Muscle layer of duodenum (tissue), 2 donors: ENCODE measurements around the gene MYL12A.

Experiments used
- H3K27ac ChIP-seq: one replicate; pipeline ENCODE4 v1.7.0; 2013; ENCODE audit warnings: mild to moderate bottlenecking, low read length
- H3K27me3 ChIP-seq: one replicate; pipeline ENCODE4 v1.7.0; 2013; ENCODE audit warnings: low read depth, mild to moderate bottlenecking, control low read depth, low read length
- H3K36me3 ChIP-seq, 2 donors: one replicate each; pipeline ENCODE4 v1.7.0; 2013; ENCODE audit warnings: low read length in 2 of 2, control low read depth in 1 of 2, mild to moderate bottlenecking in 1 of 2; ENCODE audit not compliant: insufficient read depth in 2 of 2, control insufficient read depth in 1 of 2
- H3K4me1 ChIP-seq, 2 donors: one replicate each; pipeline ENCODE4 v1.7.0; 2013; ENCODE audit warnings: low read length in 2 of 2, mild to moderate bottlenecking in 2 of 2, control low read depth in 1 of 2, moderate library complexity in 1 of 2; ENCODE audit not compliant: insufficient read depth in 2 of 2, control insufficient read depth in 1 of 2
- H3K4me3 ChIP-seq, 2 donors: one replicate each; pipeline ENCODE4 v1.7.0; 2013; ENCODE audit warnings: low read length in 2 of 2, low read depth in 1 of 2, mild to moderate bottlenecking in 1 of 2
- H3K9me3 ChIP-seq, 2 donors: one replicate each; pipeline ENCODE4 v1.7.0; 2013; ENCODE audit warnings: low read length in 2 of 2, control low read depth in 1 of 2, mild to moderate bottlenecking in 1 of 2; ENCODE audit not compliant: control insufficient read depth in 1 of 2
- donor health status: healthy.

The MYL12A gene

GRCh38 chr18:3226048-3226447, 21.6 kb upstream of the MYL12A start:
- H3K27ac ChIP-seq, result no peak overlapping the region
- H3K9me3 ChIP-seq, result no peaks in the 10 kb centered on the region
- no peaks in the 10 kb centered on the region for H3K36me3 ChIP-seq
- H3K4me3 ChIP-seq, result no peak overlapping the region
- H3K4me1 ChIP-seq, result peaks cover 0 to 4% of the 10 kb centered on the region in 2 donors
- no peaks in the 10 kb centered on the region for H3K27me3 ChIP-seq

- Histone ChIP-seq H3K9me3 (no peaks in the 10 kb centered on the region), H3K4me3 (no peak overlapping the region), H3K4me1 (no peaks in the 10 kb centered on the region), H3K27ac (no peak overlapping the region), H3K36me3 (no peaks in the 10 kb centered on the region), H3K27me3 (no peaks in the 10 kb centered on the region)
Measured at GRCh38 chr18:3230401-3231334, 16.9 kb upstream of the MYL12A start.

- H3K27ac ChIP-seq, result no peak overlapping the region
- H3K9me3 ChIP-seq, result no peaks in the 10 kb centered on the region
- no peaks in the 10 kb centered on the region for H3K4me1 ChIP-seq
- no peaks in the 10 kb centered on the region for H3K36me3 ChIP-seq
- H3K27me3 ChIP-seq, result no peaks in the 10 kb centered on the region
- no peak overlapping the region for H3K4me3 ChIP-seq
Measured at GRCh38 chr18:3233004-3233403, 14.6 kb upstream of the MYL12A start.

GRCh38 chr18:3233433-3234168, 14.0 kb upstream of the MYL12A start:
- H3K27me3 ChIP-seq, result no peaks in the 10 kb centered on the region
- H3K36me3 ChIP-seq, result no peaks in the 10 kb centered on the region
- H3K4me3 ChIP-seq, result no peak overlapping the region
- H3K9me3 ChIP-seq, result no peaks in the 10 kb centered on the region
- H3K27ac ChIP-seq, result no peak overlapping the region
- no peaks in the 10 kb centered on the region for H3K4me1 ChIP-seq

- no peaks in the 10 kb centered on the region for H3K36me3 ChIP-seq
- no peak overlapping the region for H3K4me3 ChIP-seq
- no peaks in the 10 kb centered on the region for H3K27me3 ChIP-seq
- no peaks in the 10 kb centered on the region for H3K4me1 ChIP-seq
- H3K27ac ChIP-seq, result no peak overlapping the region
- H3K9me3 ChIP-seq, result no peaks in the 10 kb centered on the region
Measured at GRCh38 chr18:3234457-3234856, 13.1 kb upstream of the MYL12A start.

GRCh38 chr18:3235846-3236245, 11.8 kb upstream of the MYL12A start:
- no peak overlapping the region for H3K4me3 ChIP-seq
- no peaks in the 10 kb centered on the region for H3K4me1 ChIP-seq
- no peaks in the 10 kb centered on the region for H3K36me3 ChIP-seq
- no peaks in the 10 kb centered on the region for H3K27me3 ChIP-seq
- H3K27ac ChIP-seq, result no peak overlapping the region
- no peaks in the 10 kb centered on the region for H3K9me3 ChIP-seq

GRCh38 chr18:3236470-3236869, 11.1 kb upstream of the MYL12A start:
- H3K4me3 ChIP-seq, result no peak overlapping the region
- H3K4me1 ChIP-seq, result no peaks in the 10 kb centered on the region
- no peaks in the 10 kb centered on the region for H3K9me3 ChIP-seq
- H3K36me3 ChIP-seq, result no peaks in the 10 kb centered on the region
- no peaks in the 10 kb centered on the region for H3K27me3 ChIP-seq
- H3K27ac ChIP-seq, result no peak overlapping the region

- H3K9me3 ChIP-seq, result no peaks in the 10 kb centered on the region
- H3K4me1 ChIP-seq, result no peaks in the 10 kb centered on the region
- no peak overlapping the region for H3K4me3 ChIP-seq
- no peaks in the 10 kb centered on the region for H3K27me3 ChIP-seq
- H3K36me3 ChIP-seq, result no peaks in the 10 kb centered on the region
- no peak overlapping the region for H3K27ac ChIP-seq
Measured at GRCh38 chr18:3238742-3239141, 8.9 kb upstream of the MYL12A start.

GRCh38 chr18:3245185-3245564, 2.4 kb upstream of the MYL12A start:
- Histone ChIP-seq H3K36me3 (peaks cover 8 to 21% of the 10 kb centered on the region in 2 donors), H3K4me3 (peak overlapping the region; percentile 93 to 98), H3K9me3 (no peaks in the 10 kb centered on the region), H3K27ac (peak overlapping the region; percentile 100), H3K27me3 (no peaks in the 10 kb centered on the region), H3K4me1 (peaks cover 0 to 9% of the 10 kb centered on the region in 2 donors)

GRCh38 chr18:3245853-3246634, 1.6 kb upstream of the MYL12A start:
- Histone ChIP-seq H3K27ac (peak overlapping the region; percentile 100), H3K9me3 (no peaks in the 10 kb centered on the region), H3K4me3 (peak overlapping the region; percentile 93 to 98), H3K36me3 (peaks cover 11 to 21% of the 10 kb centered on the region in 2 donors), H3K4me1 (peaks cover 4 to 14% of the 10 kb centered on the region in 2 donors), H3K27me3 (no peaks in the 10 kb centered on the region)
